BJ (cell line): ENCODE data around the gene DYRK1A. TPM values are rescaled to one million over a fixed set of nuclear protein-coding genes. Genes with fewer than 3 reads are reported as not detected.

ENCODE experiments used
- CTCF ChIA-PET: fragments of 350-600 bp; formaldehyde crosslinking; extraction: SDS; loops from one replicate; lab custom pipeline; 2021; ENCODE audit warnings: antibody characterized with exemption, inconsistent platforms; lab: Yijun Ruan, JAX
- POLR2A ChIA-PET: fragments of 300-600 bp; sonication (Branson Sonifier 250); formaldehyde crosslinking; extraction: SDS; loops from one replicate; lab custom pipeline; 2021; ENCODE audit warnings: antibody characterized with exemption; lab: Charles Lee
- DNase-seq: peaks from one replicate; pipeline ENCODE4 v3.0.0-alpha.2; 2011; ENCODE audit warnings: low read depth
- H3K27me3 ChIP-seq: 2 replicates; pipeline ENCODE4 v1.6.0; 2011; ENCODE audit warnings: low read length; ENCODE audit not compliant: control insufficient read depth, insufficient read depth
- H3K36me3 ChIP-seq: 2 replicates; pipeline ENCODE4 v1.5.1; 2011; ENCODE audit warnings: low read length; ENCODE audit not compliant: control insufficient read depth, insufficient read depth
- H3K4me3 ChIP-seq: 2 replicates; pipeline ENCODE4 v1.5.1; 2011; ENCODE audit warnings: low read depth, mild to moderate bottlenecking, control low read depth, low read length
- CTCF ChIP-seq: IDR thresholded peaks from 2 replicates; pipeline ENCODE4 v1.5.1; 2011; ENCODE audit warnings: low read depth, mild to moderate bottlenecking, control low read depth, inconsistent platforms, low read length, moderate library complexity; ENCODE audit not compliant: insufficient read depth
- polyA plus RNA-seq: library from polyadenylated mRNA; depleted of rRNA; stranded (reverse); fragments of >200 nt; gene quantifications from 2 replicates; pipeline ENCODE4 v1.2.3, GENCODE V29; 2011

The DYRK1A gene
- polyA plus RNA-seq, 1 experiment: 55.9 TPM

- POLR2A ChIA-PET: interaction anchor here (0.6 kb wide), 1 partner anchor 30 kb away, joined by 3 read pairs; no protein-coding TSS in a partner anchor
These were observed 159.2 kb downstream of the DYRK1A start for GRCh38 chr21:37525810-37526209.

DNA sequence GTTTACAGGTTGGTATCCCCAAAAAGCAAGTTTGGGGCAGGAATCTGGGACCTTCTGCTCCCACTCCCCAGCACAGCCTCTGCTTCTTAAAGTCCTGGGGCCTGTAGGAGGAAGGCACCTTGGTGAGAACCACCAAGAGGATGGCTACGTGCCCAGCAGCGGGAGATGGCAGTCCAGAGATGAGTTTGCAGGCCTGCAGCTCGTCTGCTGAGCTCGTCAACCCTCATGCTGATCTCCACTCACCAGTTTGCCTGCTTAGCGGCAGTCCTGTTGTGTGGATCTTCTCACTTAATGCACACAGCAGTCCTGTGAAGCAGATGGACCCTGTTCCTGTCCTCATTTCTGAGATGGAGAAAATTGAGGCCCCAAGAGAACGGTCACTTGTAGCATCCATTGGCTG lies 160.5 kb downstream of the DYRK1A start:
- CTCF ChIA-PET: no interaction called here
- POLR2A ChIA-PET: no interaction called here
- DNase-seq: no peak
- Histone ChIP-seq H3K4me3 (no peak overlapping the region), H3K36me3 (no peaks in the 10 kb centered on the region), H3K27me3 (no peaks in the 10 kb centered on the region)
- TF ChIP-seq CTCF: no peak

More at GRCh38 chr21:37525810-37526209, 159.2 kb downstream of the DYRK1A start:
- no peak for TF ChIP-seq CTCF
- H3K4me3 ChIP-seq: no peak overlapping the region
- H3K36me3 ChIP-seq: no peaks in the 10 kb centered on the region
- CTCF ChIA-PET: interaction anchor here (0.6 kb wide), 1 partner anchor 29 kb away, joined by 3 read pairs; no protein-coding TSS in a partner anchor
- no peaks in the 10 kb centered on the region for H3K27me3 ChIP-seq
- no peak for DNase-seq

DNA sequence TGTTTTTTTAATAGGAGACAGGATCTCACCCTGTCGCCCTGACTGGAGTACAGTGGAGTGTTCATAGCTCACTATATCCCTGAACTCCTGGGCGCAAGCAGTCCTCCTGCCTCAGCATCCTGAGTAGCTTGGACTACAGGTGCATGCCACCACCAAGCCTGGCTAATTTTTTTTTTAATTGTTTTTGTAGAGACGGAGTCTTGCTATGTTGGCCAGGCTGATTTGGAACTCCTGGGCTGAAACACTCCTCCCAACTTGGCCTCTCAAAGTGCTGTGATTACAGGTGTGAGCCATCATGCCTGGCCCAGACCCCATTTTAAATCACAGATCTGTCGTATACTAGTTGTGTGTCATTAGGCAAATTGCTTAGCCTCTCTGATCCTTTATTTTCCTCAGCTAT lies 161.1 kb downstream of the DYRK1A start:
- ChIA-PET POLR2A (no interaction called here), CTCF (interaction anchor here (0.7 kb wide), 1 partner anchor 119 kb away, joined by 3 read pairs; no protein-coding TSS in a partner anchor)
- TF ChIP-seq CTCF: no peak
- Histone ChIP-seq H3K4me3 (no peak overlapping the region), H3K36me3 (no peaks in the 10 kb centered on the region), H3K27me3 (no peaks in the 10 kb centered on the region)
- DNase-seq: no peak

DNA sequence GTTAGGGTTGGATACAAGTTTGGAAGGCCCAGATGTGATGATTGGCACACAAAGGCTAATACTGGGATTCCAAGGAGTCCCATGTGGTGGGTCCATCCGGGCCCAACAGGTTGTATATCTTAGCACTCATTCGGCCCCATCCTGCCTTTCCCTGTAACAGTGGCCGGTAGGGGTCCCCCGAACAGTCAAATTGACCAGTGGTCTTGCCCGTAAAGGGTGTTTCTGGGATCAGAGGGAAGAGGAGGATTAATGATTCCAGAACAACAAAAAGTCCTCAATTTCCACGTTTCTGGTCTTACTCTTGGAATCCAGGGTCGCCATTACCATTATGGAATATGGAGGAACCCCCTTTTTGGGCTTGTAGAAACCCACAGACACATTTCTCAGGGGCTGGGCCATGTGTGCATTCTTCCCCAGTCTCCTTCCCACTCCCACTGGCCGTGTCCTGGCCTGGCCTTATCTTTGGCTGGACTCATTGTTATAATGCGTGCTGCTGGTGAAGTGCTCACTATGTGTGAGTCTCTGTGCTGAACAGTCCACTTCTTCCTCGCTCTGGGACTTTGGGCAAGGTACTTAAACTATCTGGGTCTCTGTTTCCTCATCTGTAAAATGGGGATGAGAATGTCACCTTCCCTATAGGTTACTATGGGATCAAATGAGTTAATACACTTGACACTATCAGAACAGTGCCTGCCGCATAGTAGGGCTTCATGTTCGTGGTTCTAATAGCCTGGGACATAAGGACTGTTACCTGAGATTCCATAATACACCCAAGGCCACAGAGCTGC lies 161.8 kb downstream of the DYRK1A start:
- DNase-seq: no peak
- CTCF ChIA-PET: interaction anchor here (0.7 to 1.0 kb wide), 2 partner anchors 118 to 431 kb away, joined by 3 read pairs; no protein-coding TSS in a partner anchor
- POLR2A ChIA-PET: no interaction called here

More for the DNA sequence above, 161.8 kb downstream of the DYRK1A start:
- Histone ChIP-seq H3K36me3 (no peaks in the 10 kb centered on the region), H3K27me3 (no peaks in the 10 kb centered on the region), H3K4me3 (no peak overlapping the region)
- no peak for TF ChIP-seq CTCF
